Activated T-cell treated with anti-CD3 and anti-CD28 coated beads, Interleukin-2, amount 50 U/mL, for 48 hours (primary cell): ENCODE measurements around the gene ATP13A3.

ENCODE experiments used
- DNase-seq, 2 experiments: peaks; one replicate each; pipeline ENCODE4 v3.0.0-alpha.2; 2020

Gene ATP13A3

GRCh38 chr3:194474675-194475074 lies 12.1 kb downstream of the ATP13A3 start:
- no peak for DNase-seq

- DNase-seq = no peak
Measured at GRCh38 chr3:194472290-194472920, 14.4 kb downstream of the ATP13A3 start.

GRCh38 chr3:194471863-194472262 lies 14.9 kb downstream of the ATP13A3 start:
- no peak for DNase-seq

GRCh38 chr3:194470615-194471014 lies 16.2 kb downstream of the ATP13A3 start:
- no peak for DNase-seq

- DNase-seq = no peak
Measured at GRCh38 chr3:194469977-194470376, 16.8 kb downstream of the ATP13A3 start.

- no peak for DNase-seq
Measured at GRCh38 chr3:194468086-194468485, 18.7 kb downstream of the ATP13A3 start.

- no peak for DNase-seq
Measured at GRCh38 chr3:194466761-194467356, 19.9 kb downstream of the ATP13A3 start.

GRCh38 chr3:194465920-194466570 lies 20.8 kb downstream of the ATP13A3 start:
- DNase-seq = no peak

- DNase-seq = no peak
Measured at GRCh38 chr3:194465246-194465645, 21.6 kb downstream of the ATP13A3 start.

GRCh38 chr3:194464692-194465091 lies 22.1 kb downstream of the ATP13A3 start:
- no peak for DNase-seq

- DNase-seq = no peak
Measured at GRCh38 chr3:194462936-194463335, 23.9 kb downstream of the ATP13A3 start.

- no peak for DNase-seq
Measured at GRCh38 chr3:194460566-194460965, 26.2 kb downstream of the ATP13A3 start.

- no peak for DNase-seq
Measured at GRCh38 chr3:194458131-194458530, 28.7 kb downstream of the ATP13A3 start.

GRCh38 chr3:194455481-194455880 lies 31.3 kb downstream of the ATP13A3 start:
- no peak for DNase-seq

- no peak for DNase-seq
Measured at GRCh38 chr3:194450341-194450740, 36.5 kb downstream of the ATP13A3 start.

- no peak for DNase-seq
Measured at GRCh38 chr3:194449913-194450312, 36.9 kb downstream of the ATP13A3 start.

- DNase-seq = no peak
Measured at GRCh38 chr3:194447657-194448056, 39.1 kb downstream of the ATP13A3 start.

- no peak for DNase-seq
Measured at GRCh38 chr3:194447161-194447560, 39.6 kb downstream of the ATP13A3 start.

- DNase-seq = no peak
Measured at GRCh38 chr3:194446754-194447153, 40.0 kb downstream of the ATP13A3 start.

GRCh38 chr3:194446172-194446571 lies 40.6 kb downstream of the ATP13A3 start:
- no peak for DNase-seq

- DNase-seq = no peak
Measured at GRCh38 chr3:194443901-194444300, 42.9 kb downstream of the ATP13A3 start.

GRCh38 chr3:194440756-194441155 lies 46.0 kb downstream of the ATP13A3 start:
- no peak for DNase-seq

- no peak for DNase-seq
Measured at GRCh38 chr3:194439881-194440550, 46.8 kb downstream of the ATP13A3 start.

GRCh38 chr3:194434503-194434902 lies 52.3 kb downstream of the ATP13A3 start:
- DNase-seq = no peak
